Loucy (cell line): ENCODE data around the gene ZNF396.

Source experiments
- EZH2phosphoT487 ChIP-seq: fragments of 200-600 bp; IDR thresholded peaks from 2 replicates; pipeline ENCODE4 v1.6.1; 2018; ENCODE audit warnings: antibody characterized with exemption, mild to moderate bottlenecking, moderate library complexity, borderline replicate concordance
- TF ChIP-seq, protein P1 (sequence below): fragments of 200-600 bp; sonication (generic); conservative IDR thresholded peaks from 2 replicates; pipeline ENCODE4 v1.5.1; 2014; ENCODE audit warnings: mild to moderate bottlenecking, antibody characterized with exemption, low read length

DNA sequence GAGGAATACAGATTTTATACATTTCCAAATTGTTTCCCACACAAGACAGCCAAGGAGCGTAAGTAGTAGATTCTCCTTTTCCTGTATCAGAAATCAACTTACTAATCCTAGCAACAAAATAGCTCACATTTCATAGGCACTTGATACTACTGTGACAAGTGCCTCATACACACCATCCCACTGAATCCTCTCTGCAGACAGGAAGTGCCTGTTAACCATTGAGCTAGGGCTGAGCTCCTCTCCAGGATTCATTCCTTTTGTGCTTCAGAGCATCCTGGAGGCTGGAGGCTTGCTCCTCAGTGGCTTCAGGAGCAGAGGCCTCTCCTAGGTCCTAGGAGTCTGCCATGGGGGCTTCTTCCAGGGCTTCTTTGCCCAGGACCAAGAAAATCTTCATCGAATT is 20.8 kb upstream of the ZNF396 start:
- TF ChIP-seq, protein P1, sequence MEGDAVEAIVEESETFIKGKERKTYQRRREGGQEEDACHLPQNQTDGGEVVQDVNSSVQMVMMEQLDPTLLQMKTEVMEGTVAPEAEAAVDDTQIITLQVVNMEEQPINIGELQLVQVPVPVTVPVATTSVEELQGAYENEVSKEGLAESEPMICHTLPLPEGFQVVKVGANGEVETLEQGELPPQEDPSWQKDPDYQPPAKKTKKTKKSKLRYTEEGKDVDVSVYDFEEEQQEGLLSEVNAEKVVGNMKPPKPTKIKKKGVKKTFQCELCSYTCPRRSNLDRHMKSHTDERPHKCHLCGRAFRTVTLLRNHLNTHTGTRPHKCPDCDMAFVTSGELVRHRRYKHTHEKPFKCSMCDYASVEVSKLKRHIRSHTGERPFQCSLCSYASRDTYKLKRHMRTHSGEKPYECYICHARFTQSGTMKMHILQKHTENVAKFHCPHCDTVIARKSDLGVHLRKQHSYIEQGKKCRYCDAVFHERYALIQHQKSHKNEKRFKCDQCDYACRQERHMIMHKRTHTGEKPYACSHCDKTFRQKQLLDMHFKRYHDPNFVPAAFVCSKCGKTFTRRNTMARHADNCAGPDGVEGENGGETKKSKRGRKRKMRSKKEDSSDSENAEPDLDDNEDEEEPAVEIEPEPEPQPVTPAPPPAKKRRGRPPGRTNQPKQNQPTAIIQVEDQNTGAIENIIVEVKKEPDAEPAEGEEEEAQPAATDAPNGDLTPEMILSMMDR, result no peak
- TF ChIP-seq EZH2phosphoT487, result no peak
